HepG2 (cell line): ENCODE measurements around the gene ZNF792.

Experiments used
- ERF ChIP-seq: IDR thresholded peaks from 2 replicates; pipeline ENCODE4 v1.6.1; 2018; ENCODE audit warnings: missing biosample characterization, missing genetic modification reagents
- NFYB ChIP-seq: sonication (generic); formaldehyde crosslinking; IDR thresholded peaks from 2 replicates; pipeline ENCODE4 v1.4.0; 2020; ENCODE audit warnings: missing genetic modification reagents
- POLR2A ChIP-seq, 2 experiments: IDR thresholded peaks; 2 replicates each; pipeline ENCODE4 v1.6.1; 2011; ENCODE audit warnings: low read depth in 2 of 2, low read length in 2 of 2, mild to moderate bottlenecking in 1 of 2, moderate library complexity in 1 of 2; ENCODE audit not compliant: insufficient read depth in 1 of 2
- PTBP1 ChIP-seq: fragments of 200-400 bp; formaldehyde crosslinking; IDR thresholded peaks from 2 replicates; pipeline ENCODE4 v1.6.1; 2018; ENCODE audit warnings: low read length, low read depth; ENCODE audit not compliant: poor library complexity, severe bottlenecking
- RBM39 ChIP-seq: fragments of 200-400 bp; formaldehyde crosslinking; IDR thresholded peaks from one replicate; pipeline ENCODE4 v1.6.1; 2018; ENCODE audit warnings: antibody characterized with exemption, mild to moderate bottlenecking, low read depth, low read length; ENCODE audit not compliant: poor library complexity, severe bottlenecking
- TF ChIP-seq, protein P1 (sequence below): sonication (generic); formaldehyde crosslinking; IDR thresholded peaks from 2 replicates; pipeline ENCODE4 v1.5.0; 2020; ENCODE audit warnings: mild to moderate bottlenecking, missing genetic modification reagents, moderate library complexity

- TF ChIP-seq PTBP1 (no peak), POLR2A (IDR thresholded peaks at IDR 0.05; ENCODE audit: insufficient read depth in 1 of 2, low read depth in 2 of 2, low read length in 2 of 2) (no peak), ERF (CRISPR knock-in tag) (no peak), RBM39 (no peak), NFYB (CRISPR knock-in tag) (no peak)
- TF ChIP-seq, protein P1, sequence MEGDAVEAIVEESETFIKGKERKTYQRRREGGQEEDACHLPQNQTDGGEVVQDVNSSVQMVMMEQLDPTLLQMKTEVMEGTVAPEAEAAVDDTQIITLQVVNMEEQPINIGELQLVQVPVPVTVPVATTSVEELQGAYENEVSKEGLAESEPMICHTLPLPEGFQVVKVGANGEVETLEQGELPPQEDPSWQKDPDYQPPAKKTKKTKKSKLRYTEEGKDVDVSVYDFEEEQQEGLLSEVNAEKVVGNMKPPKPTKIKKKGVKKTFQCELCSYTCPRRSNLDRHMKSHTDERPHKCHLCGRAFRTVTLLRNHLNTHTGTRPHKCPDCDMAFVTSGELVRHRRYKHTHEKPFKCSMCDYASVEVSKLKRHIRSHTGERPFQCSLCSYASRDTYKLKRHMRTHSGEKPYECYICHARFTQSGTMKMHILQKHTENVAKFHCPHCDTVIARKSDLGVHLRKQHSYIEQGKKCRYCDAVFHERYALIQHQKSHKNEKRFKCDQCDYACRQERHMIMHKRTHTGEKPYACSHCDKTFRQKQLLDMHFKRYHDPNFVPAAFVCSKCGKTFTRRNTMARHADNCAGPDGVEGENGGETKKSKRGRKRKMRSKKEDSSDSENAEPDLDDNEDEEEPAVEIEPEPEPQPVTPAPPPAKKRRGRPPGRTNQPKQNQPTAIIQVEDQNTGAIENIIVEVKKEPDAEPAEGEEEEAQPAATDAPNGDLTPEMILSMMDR (CRISPR knock-in tag) = no peak
These were observed 37.7 kb downstream of the ZNF792 start for GRCh38 chr19:34926361-34926684.
